ENCODE data around the gene FBXO8.
"Not testable (repeated sequence)": the region's sequence is repeated elsewhere in the genome, so short reads cannot be mapped to it uniquely, and the experiment has no call there.

Gene FBXO8

GRCh38 chr4:174314770-174315169, 31.3 kb upstream of the FBXO8 start:
- H3K4me1 ChIP-seq (ENCODE audit: control insufficient read depth in 2 of 2, insufficient read depth in 2 of 2, low read length in 2 of 2), result no peaks in the 10 kb centered on the region
- H3K9ac ChIP-seq (ENCODE audit: low read depth in 1 of 2, low read length in 2 of 2), result no peak overlapping the region
- H3K27me3 ChIP-seq (ENCODE audit: control insufficient read depth in 2 of 2, insufficient read depth in 2 of 2, low read length in 2 of 2), result no peaks in the 10 kb centered on the region
- peaks cover 5 to 14% of the 10 kb centered on the region in 2 donors for H3K36me3 ChIP-seq (ENCODE audit: control insufficient read depth in 2 of 2, insufficient read depth in 2 of 2, low read length in 2 of 2)
- no peaks in the 10 kb centered on the region for H3K9me3 ChIP-seq (ENCODE audit: control insufficient read depth in 2 of 2, low read length in 2 of 2)
- H3K4me3 ChIP-seq (ENCODE audit: low read length in 2 of 2), result no peak overlapping the region
- no peak overlapping the region for H3K27ac ChIP-seq (ENCODE audit: low read depth in 2 of 2, low read length in 2 of 2)

GRCh38 chr4:174314274-174314673, 30.8 kb upstream of the FBXO8 start:
- H3K4me1 ChIP-seq (ENCODE audit: control insufficient read depth in 2 of 2, insufficient read depth in 2 of 2, low read length in 2 of 2), result no peaks in the 10 kb centered on the region
- H3K36me3 ChIP-seq (ENCODE audit: control insufficient read depth in 2 of 2, insufficient read depth in 2 of 2, low read length in 2 of 2), result peaks cover 5 to 14% of the 10 kb centered on the region in 2 donors
- H3K27me3 ChIP-seq (ENCODE audit: control insufficient read depth in 2 of 2, insufficient read depth in 2 of 2, low read length in 2 of 2), result no peaks in the 10 kb centered on the region
- no peak overlapping the region for H3K4me3 ChIP-seq (ENCODE audit: low read length in 2 of 2)
- no peak overlapping the region for H3K9ac ChIP-seq (ENCODE audit: low read depth in 1 of 2, low read length in 2 of 2)
- H3K27ac ChIP-seq (ENCODE audit: low read depth in 2 of 2, low read length in 2 of 2), result no peak overlapping the region
- H3K9me3 ChIP-seq (ENCODE audit: control insufficient read depth in 2 of 2, low read length in 2 of 2), result no peaks in the 10 kb centered on the region

- Histone ChIP-seq H3K36me3 (ENCODE audit: control insufficient read depth in 2 of 2, insufficient read depth in 2 of 2, low read length in 2 of 2) (peaks cover 11 to 14% of the 10 kb centered on the region in 2 donors), H3K4me1 (ENCODE audit: control insufficient read depth in 2 of 2, insufficient read depth in 2 of 2, low read length in 2 of 2) (no peaks in the 10 kb centered on the region), H3K9ac (ENCODE audit: low read depth in 1 of 2, low read length in 2 of 2) (no peak overlapping the region), H3K4me3 (ENCODE audit: low read length in 2 of 2) (no peak overlapping the region), H3K27me3 (ENCODE audit: control insufficient read depth in 2 of 2, insufficient read depth in 2 of 2, low read length in 2 of 2) (no peaks in the 10 kb centered on the region), H3K27ac (ENCODE audit: low read depth in 2 of 2, low read length in 2 of 2) (no peak overlapping the region), H3K9me3 (ENCODE audit: control insufficient read depth in 2 of 2, low read length in 2 of 2) (no peaks in the 10 kb centered on the region)
Measured at GRCh38 chr4:174312993-174313392, 29.5 kb upstream of the FBXO8 start.

GRCh38 chr4:174307694-174308093, 24.2 kb upstream of the FBXO8 start:
- H3K27me3 ChIP-seq (ENCODE audit: control insufficient read depth in 2 of 2, insufficient read depth in 2 of 2, low read length in 2 of 2), result no peaks in the 10 kb centered on the region
- H3K36me3 ChIP-seq (ENCODE audit: control insufficient read depth in 2 of 2, insufficient read depth in 2 of 2, low read length in 2 of 2), result peaks cover 20 to 26% of the 10 kb centered on the region in 2 donors
- no peak overlapping the region for H3K4me3 ChIP-seq (ENCODE audit: low read length in 2 of 2)
- H3K27ac ChIP-seq (ENCODE audit: low read depth in 2 of 2, low read length in 2 of 2), result no peak overlapping the region
- H3K4me1 ChIP-seq (ENCODE audit: control insufficient read depth in 2 of 2, insufficient read depth in 2 of 2, low read length in 2 of 2), result no peaks in the 10 kb centered on the region
- H3K9me3 ChIP-seq (ENCODE audit: control insufficient read depth in 2 of 2, low read length in 2 of 2), result no peaks in the 10 kb centered on the region
- no peak overlapping the region for H3K9ac ChIP-seq (ENCODE audit: low read depth in 1 of 2, low read length in 2 of 2)

- Histone ChIP-seq H3K4me1 (ENCODE audit: control insufficient read depth in 2 of 2, insufficient read depth in 2 of 2, low read length in 2 of 2) (no peaks in the 10 kb centered on the region), H3K27ac (ENCODE audit: low read depth in 2 of 2, low read length in 2 of 2) (no peak overlapping the region), H3K9ac (ENCODE audit: low read depth in 1 of 2, low read length in 2 of 2) (no peak overlapping the region), H3K4me3 (ENCODE audit: low read length in 2 of 2) (no peak overlapping the region), H3K36me3 (ENCODE audit: control insufficient read depth in 2 of 2, insufficient read depth in 2 of 2, low read length in 2 of 2) (peaks cover 17 to 20% of the 10 kb centered on the region in 2 donors), H3K9me3 (ENCODE audit: control insufficient read depth in 2 of 2, low read length in 2 of 2) (no peaks in the 10 kb centered on the region), H3K27me3 (ENCODE audit: control insufficient read depth in 2 of 2, insufficient read depth in 2 of 2, low read length in 2 of 2) (no peaks in the 10 kb centered on the region)
Measured at GRCh38 chr4:174305961-174306360, 22.5 kb upstream of the FBXO8 start.

GRCh38 chr4:174304664-174305063, 21.2 kb upstream of the FBXO8 start:
- Histone ChIP-seq H3K36me3 (ENCODE audit: control insufficient read depth in 2 of 2, insufficient read depth in 2 of 2, low read length in 2 of 2) (peaks cover 19 to 24% of the 10 kb centered on the region in 2 donors), H3K4me3 (ENCODE audit: low read length in 2 of 2) (no peak overlapping the region), H3K9me3 (ENCODE audit: control insufficient read depth in 2 of 2, low read length in 2 of 2) (no peaks in the 10 kb centered on the region), H3K4me1 (ENCODE audit: control insufficient read depth in 2 of 2, insufficient read depth in 2 of 2, low read length in 2 of 2) (no peaks in the 10 kb centered on the region), H3K27me3 (ENCODE audit: control insufficient read depth in 2 of 2, insufficient read depth in 2 of 2, low read length in 2 of 2) (no peaks in the 10 kb centered on the region), H3K9ac (ENCODE audit: low read depth in 1 of 2, low read length in 2 of 2) (no peak overlapping the region), H3K27ac (ENCODE audit: low read depth in 2 of 2, low read length in 2 of 2) (no peak overlapping the region)

- no peak overlapping the region for H3K9ac ChIP-seq (ENCODE audit: low read depth in 1 of 2, low read length in 2 of 2)
Measured at GRCh38 chr4:174303687-174304086, 20.2 kb upstream of the FBXO8 start.

GRCh38 chr4:174295142-174295541, 11.7 kb upstream of the FBXO8 start:
- H3K4me3 ChIP-seq (ENCODE audit: low read length in 2 of 2); H3K9me3 ChIP-seq (ENCODE audit: control insufficient read depth in 2 of 2, low read length in 2 of 2); H3K27ac ChIP-seq (ENCODE audit: low read depth in 2 of 2, low read length in 2 of 2); H3K4me1 ChIP-seq (ENCODE audit: control insufficient read depth in 2 of 2, insufficient read depth in 2 of 2, low read length in 2 of 2); H3K27me3 ChIP-seq (ENCODE audit: control insufficient read depth in 2 of 2, insufficient read depth in 2 of 2, low read length in 2 of 2); H3K36me3 ChIP-seq (ENCODE audit: control insufficient read depth in 2 of 2, insufficient read depth in 2 of 2, low read length in 2 of 2); H3K9ac ChIP-seq (ENCODE audit: low read depth in 1 of 2, low read length in 2 of 2): not testable (repeated sequence)

More at GRCh38 chr4:174303687-174304086, 20.2 kb upstream of the FBXO8 start:
- Histone ChIP-seq H3K9me3 (ENCODE audit: control insufficient read depth in 2 of 2, low read length in 2 of 2) (no peaks in the 10 kb centered on the region), H3K27me3 (ENCODE audit: control insufficient read depth in 2 of 2, insufficient read depth in 2 of 2, low read length in 2 of 2) (no peaks in the 10 kb centered on the region), H3K36me3 (ENCODE audit: control insufficient read depth in 2 of 2, insufficient read depth in 2 of 2, low read length in 2 of 2) (peaks cover 20 to 28% of the 10 kb centered on the region in 2 donors), H3K4me1 (ENCODE audit: control insufficient read depth in 2 of 2, insufficient read depth in 2 of 2, low read length in 2 of 2) (no peaks in the 10 kb centered on the region), H3K4me3 (ENCODE audit: low read length in 2 of 2) (no peak overlapping the region), H3K27ac (ENCODE audit: low read depth in 2 of 2, low read length in 2 of 2) (no peak overlapping the region)

GRCh38 chr4:174294641-174295040, 11.2 kb upstream of the FBXO8 start:
- H3K9me3 ChIP-seq (ENCODE audit: control insufficient read depth in 2 of 2, low read length in 2 of 2); H3K36me3 ChIP-seq (ENCODE audit: control insufficient read depth in 2 of 2, insufficient read depth in 2 of 2, low read length in 2 of 2); H3K27ac ChIP-seq (ENCODE audit: low read depth in 2 of 2, low read length in 2 of 2); H3K4me1 ChIP-seq (ENCODE audit: control insufficient read depth in 2 of 2, insufficient read depth in 2 of 2, low read length in 2 of 2); H3K9ac ChIP-seq (ENCODE audit: low read depth in 1 of 2, low read length in 2 of 2); H3K27me3 ChIP-seq (ENCODE audit: control insufficient read depth in 2 of 2, insufficient read depth in 2 of 2, low read length in 2 of 2); H3K4me3 ChIP-seq (ENCODE audit: low read length in 2 of 2): not testable (repeated sequence)

GRCh38 chr4:174292473-174292872, 9.0 kb upstream of the FBXO8 start:
- H3K36me3 ChIP-seq (ENCODE audit: control insufficient read depth in 2 of 2, insufficient read depth in 2 of 2, low read length in 2 of 2), result peaks cover 2 to 4% of the 10 kb centered on the region in 2 donors
- no peak overlapping the region for H3K9ac ChIP-seq (ENCODE audit: low read depth in 1 of 2, low read length in 2 of 2)
- no peaks in the 10 kb centered on the region for H3K4me1 ChIP-seq (ENCODE audit: control insufficient read depth in 2 of 2, insufficient read depth in 2 of 2, low read length in 2 of 2)
- no peak overlapping the region for H3K4me3 ChIP-seq (ENCODE audit: low read length in 2 of 2)
- H3K27me3 ChIP-seq (ENCODE audit: control insufficient read depth in 2 of 2, insufficient read depth in 2 of 2, low read length in 2 of 2), result no peaks in the 10 kb centered on the region
- H3K27ac ChIP-seq (ENCODE audit: low read depth in 2 of 2, low read length in 2 of 2), result no peak overlapping the region
- no peaks in the 10 kb centered on the region for H3K9me3 ChIP-seq (ENCODE audit: control insufficient read depth in 2 of 2, low read length in 2 of 2)

- no peaks in the 10 kb centered on the region for H3K27me3 ChIP-seq (ENCODE audit: control insufficient read depth in 2 of 2, insufficient read depth in 2 of 2, low read length in 2 of 2)
- no peak overlapping the region for H3K9ac ChIP-seq (ENCODE audit: low read depth in 1 of 2, low read length in 2 of 2)
Measured at GRCh38 chr4:174286870-174287269, 3.4 kb upstream of the FBXO8 start.

More at GRCh38 chr4:174286870-174287269, 3.4 kb upstream of the FBXO8 start:
- H3K9me3 ChIP-seq (ENCODE audit: control insufficient read depth in 2 of 2, low read length in 2 of 2), result no peaks in the 10 kb centered on the region
- no peak overlapping the region for H3K27ac ChIP-seq (ENCODE audit: low read depth in 2 of 2, low read length in 2 of 2)
- peaks cover 9 to 17% of the 10 kb centered on the region in 2 donors for H3K4me1 ChIP-seq (ENCODE audit: control insufficient read depth in 2 of 2, insufficient read depth in 2 of 2, low read length in 2 of 2)
- peaks cover 0 to under 1% of the 10 kb centered on the region in 2 donors for H3K36me3 ChIP-seq (ENCODE audit: control insufficient read depth in 2 of 2, insufficient read depth in 2 of 2, low read length in 2 of 2)
- no peak overlapping the region for H3K4me3 ChIP-seq (ENCODE audit: low read length in 2 of 2)

Measured in mucosa of rectum (tissue), 2 donors.